Fibroblast of lung (primary cell): ENCODE results near the gene TGFB3.

Experiments used
- EZH2 ChIP-seq: IDR thresholded peaks from 2 replicates; pipeline ENCODE4 v1.5.1; 2012; ENCODE audit warnings: low read length, control low read depth, mild to moderate bottlenecking; ENCODE audit errors: missing control alignments
- TF ChIP-seq, protein P1 (sequence below), 2 donors: IDR thresholded peaks in 1 of 2; conservative IDR thresholded peaks in 1 of 2; 1 replicate in 1 of 2; 2 replicates in 1 of 2; pipeline ENCODE4 v1.5.1; 2011 to 2012; ENCODE audit warnings: low read length in 2 of 2, control low read depth in 1 of 2, inconsistent platforms in 1 of 2, low read depth in 1 of 2, mild to moderate bottlenecking in 1 of 2

- TF ChIP-seq, protein P1, sequence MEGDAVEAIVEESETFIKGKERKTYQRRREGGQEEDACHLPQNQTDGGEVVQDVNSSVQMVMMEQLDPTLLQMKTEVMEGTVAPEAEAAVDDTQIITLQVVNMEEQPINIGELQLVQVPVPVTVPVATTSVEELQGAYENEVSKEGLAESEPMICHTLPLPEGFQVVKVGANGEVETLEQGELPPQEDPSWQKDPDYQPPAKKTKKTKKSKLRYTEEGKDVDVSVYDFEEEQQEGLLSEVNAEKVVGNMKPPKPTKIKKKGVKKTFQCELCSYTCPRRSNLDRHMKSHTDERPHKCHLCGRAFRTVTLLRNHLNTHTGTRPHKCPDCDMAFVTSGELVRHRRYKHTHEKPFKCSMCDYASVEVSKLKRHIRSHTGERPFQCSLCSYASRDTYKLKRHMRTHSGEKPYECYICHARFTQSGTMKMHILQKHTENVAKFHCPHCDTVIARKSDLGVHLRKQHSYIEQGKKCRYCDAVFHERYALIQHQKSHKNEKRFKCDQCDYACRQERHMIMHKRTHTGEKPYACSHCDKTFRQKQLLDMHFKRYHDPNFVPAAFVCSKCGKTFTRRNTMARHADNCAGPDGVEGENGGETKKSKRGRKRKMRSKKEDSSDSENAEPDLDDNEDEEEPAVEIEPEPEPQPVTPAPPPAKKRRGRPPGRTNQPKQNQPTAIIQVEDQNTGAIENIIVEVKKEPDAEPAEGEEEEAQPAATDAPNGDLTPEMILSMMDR (conservative IDR thresholded peaks at IDR 0.05 in 1 of 2, IDR thresholded peaks at IDR 0.05 in 1 of 2; ENCODE audit: low read depth in 1 of 2, low read length in 2 of 2) = no peak
- no peak for TF ChIP-seq EZH2
Measured at GRCh38 chr14:75952489-75952888, 29.3 kb downstream of the TGFB3 start.
